Measurements from ENCODE around the gene SPPL2A. TPM values are rescaled to one million over a fixed set of nuclear protein-coding genes. Genes with fewer than 3 reads are reported as not detected.

SPPL2A gene
- total RNA-seq, 1 experiment from 2014 or later: 100 TPM

- DNase-seq (ENCODE audit: low spot score): no peak
- TF ChIP-seq CTCF (conservative IDR thresholded peaks at IDR 0.05; ENCODE audit: low read depth, low read length): no peak
- no peak for TF ChIP-seq EZH2 (IDR thresholded peaks at IDR 0.05; ENCODE audit: borderline replicate concordance, low read depth, low read length, poor library complexity, severe bottlenecking)
- POLR2A ChIA-PET (ENCODE audit: low non-redundant PET): no interaction called here
- H3K4me1 ChIP-seq (ENCODE audit: insufficient read depth, low read length, poor library complexity, severe bottlenecking): no peaks in the 10 kb centered on the region
- CTCF ChIA-PET: no interaction called here
- peaks cover 11% of the 10 kb centered on the region for H3K36me3 ChIP-seq (ENCODE audit: insufficient read depth, low read length, poor library complexity, severe bottlenecking)
- no peak overlapping the region for H3K4me3 ChIP-seq (ENCODE audit: low read depth, low read length, poor library complexity, severe bottlenecking)
- H3K9me3 ChIP-seq (ENCODE audit: low read depth, low read length, poor library complexity, severe bottlenecking): no peaks in the 10 kb centered on the region
- BruUV-seq (replicated peaks): no TSS peak
- H3K27me3 ChIP-seq (replicated peaks; ENCODE audit: insufficient read depth, low read depth, low read length, poor library complexity): no peaks in the 10 kb centered on the region
- no peak overlapping the region for H3K27ac ChIP-seq (ENCODE audit: low read depth, low read length, poor library complexity, severe bottlenecking)
- intact Hi-C loops (cut with micrococcal nuclease; ENCODE audit: unreplicated experiment): no loop called here
Measured at GRCh38 chr15:50718700-50719125, 46.8 kb downstream of the SPPL2A start.

GRCh38 chr15:50712018-50712417 lies 53.5 kb downstream of the SPPL2A start:
- intact Hi-C loops (cut with micrococcal nuclease; ENCODE audit: unreplicated experiment): no loop called here
- no peaks in the 10 kb centered on the region for H3K4me1 ChIP-seq (ENCODE audit: insufficient read depth, low read length, poor library complexity, severe bottlenecking)
- ChIA-PET POLR2A (ENCODE audit: low non-redundant PET) (interaction anchor here (0.5 kb wide), 1 partner anchor 8 kb away, joined by 9 read pairs; no protein-coding TSS in a partner anchor), CTCF (no interaction called here)
- no peak overlapping the region for H3K4me3 ChIP-seq (ENCODE audit: low read depth, low read length, poor library complexity, severe bottlenecking)
- DNase-seq (ENCODE audit: low spot score): no peak
- H3K9me3 ChIP-seq (ENCODE audit: low read depth, low read length, poor library complexity, severe bottlenecking): no peaks in the 10 kb centered on the region
- no peak overlapping the region for H3K27ac ChIP-seq (ENCODE audit: low read depth, low read length, poor library complexity, severe bottlenecking)
- no peaks in the 10 kb centered on the region for H3K36me3 ChIP-seq (ENCODE audit: insufficient read depth, low read length, poor library complexity, severe bottlenecking)
- TF ChIP-seq CTCF (conservative IDR thresholded peaks at IDR 0.05; ENCODE audit: low read depth, low read length) (no peak), EZH2 (IDR thresholded peaks at IDR 0.05; ENCODE audit: borderline replicate concordance, low read depth, low read length, poor library complexity, severe bottlenecking) (no peak)
- no peaks in the 10 kb centered on the region for H3K27me3 ChIP-seq (replicated peaks; ENCODE audit: insufficient read depth, low read depth, low read length, poor library complexity)
- BruUV-seq (replicated peaks): no TSS peak

DNA sequence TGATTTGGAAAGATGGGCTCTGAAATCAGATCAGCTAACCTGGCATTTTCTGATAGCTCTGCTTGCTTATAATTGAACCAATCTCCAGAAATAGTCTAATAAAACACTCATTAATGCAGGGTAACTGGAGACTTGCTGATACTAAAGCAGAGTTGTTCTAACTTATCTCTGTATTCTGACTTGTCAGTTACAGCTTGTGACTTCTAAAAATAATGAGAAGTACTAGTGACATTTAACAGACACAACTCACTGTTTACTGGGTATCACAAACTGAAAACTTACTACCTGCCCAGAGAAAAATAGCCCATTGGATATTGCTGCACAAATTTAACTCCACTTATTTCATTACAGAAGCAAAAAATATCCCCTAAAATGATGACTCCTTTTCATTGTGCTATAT lies 54.9 kb downstream of the SPPL2A start:
- CTCF ChIA-PET: no interaction called here
- POLR2A ChIA-PET (ENCODE audit: low non-redundant PET): no interaction called here
- no peaks in the 10 kb centered on the region for H3K36me3 ChIP-seq (ENCODE audit: insufficient read depth, low read length, poor library complexity, severe bottlenecking)

More for the DNA sequence above, 54.9 kb downstream of the SPPL2A start:
- Histone ChIP-seq H3K4me3 (ENCODE audit: low read depth, low read length, poor library complexity, severe bottlenecking) (no peak overlapping the region), H3K4me1 (ENCODE audit: insufficient read depth, low read length, poor library complexity, severe bottlenecking) (no peaks in the 10 kb centered on the region), H3K9me3 (ENCODE audit: low read depth, low read length, poor library complexity, severe bottlenecking) (no peaks in the 10 kb centered on the region), H3K27me3 (replicated peaks; ENCODE audit: insufficient read depth, low read depth, low read length, poor library complexity) (no peaks in the 10 kb centered on the region), H3K27ac (ENCODE audit: low read depth, low read length, poor library complexity, severe bottlenecking) (no peak overlapping the region)
- intact Hi-C loops (cut with micrococcal nuclease; ENCODE audit: unreplicated experiment): no loop called here
- no peak for TF ChIP-seq EZH2 (IDR thresholded peaks at IDR 0.05; ENCODE audit: borderline replicate concordance, low read depth, low read length, poor library complexity, severe bottlenecking)
- no peak for TF ChIP-seq CTCF (conservative IDR thresholded peaks at IDR 0.05; ENCODE audit: low read depth, low read length)
- no peak for DNase-seq (ENCODE audit: low spot score)
- BruUV-seq (replicated peaks): no TSS peak

Measured in A673 (cell line).